ENCODE measurements around the gene CHD3.

The CHD3 gene
- total RNA-seq, result 553 to 577 reads per million in 2 donors

- peak in 3 of 5 experiments; percentile 39 to 58 (median 46) for DNase-seq
Observed at GRCh38 chr17:7888184-7888920, at the start of gene CHD3. CHD3 (plus strand) TSS chr17:7888789; CDS start chr17:7889001, 212 bp downstream.

DNA sequence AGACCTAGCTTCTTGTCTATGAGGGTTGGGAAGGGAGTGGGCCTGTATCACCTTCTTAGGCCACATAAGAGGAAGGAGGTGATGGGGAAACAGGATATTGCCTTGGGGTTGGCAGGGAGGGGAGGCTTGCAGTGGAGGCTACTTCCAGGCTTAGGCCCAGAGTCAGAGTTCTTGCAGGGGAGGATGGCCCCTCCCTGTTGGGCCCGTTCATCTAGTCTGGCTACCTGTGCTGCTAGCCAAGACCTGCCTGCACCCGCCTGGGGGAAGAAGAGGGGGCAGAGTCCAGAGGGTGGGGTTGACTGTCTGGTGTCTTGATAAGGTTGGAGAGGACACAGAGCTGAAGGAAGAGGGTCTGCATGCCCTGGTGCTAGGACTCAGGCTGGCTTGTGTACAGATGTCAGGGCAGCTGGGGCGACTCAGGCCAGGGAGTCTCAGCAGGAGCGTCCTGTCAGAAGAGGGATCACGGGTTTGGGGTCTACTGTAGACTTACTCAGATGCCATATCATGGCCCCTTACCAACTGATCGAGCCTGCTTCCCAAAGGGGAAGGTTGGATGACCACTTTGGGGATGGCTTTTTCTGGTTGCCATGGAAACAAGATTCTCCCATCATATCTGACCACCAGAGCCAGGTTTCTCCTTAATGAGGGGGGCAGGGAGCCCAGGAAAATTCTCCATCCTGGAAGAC lies 49.3 kb upstream of the CHD3 start:
- no peak for DNase-seq

DNA sequence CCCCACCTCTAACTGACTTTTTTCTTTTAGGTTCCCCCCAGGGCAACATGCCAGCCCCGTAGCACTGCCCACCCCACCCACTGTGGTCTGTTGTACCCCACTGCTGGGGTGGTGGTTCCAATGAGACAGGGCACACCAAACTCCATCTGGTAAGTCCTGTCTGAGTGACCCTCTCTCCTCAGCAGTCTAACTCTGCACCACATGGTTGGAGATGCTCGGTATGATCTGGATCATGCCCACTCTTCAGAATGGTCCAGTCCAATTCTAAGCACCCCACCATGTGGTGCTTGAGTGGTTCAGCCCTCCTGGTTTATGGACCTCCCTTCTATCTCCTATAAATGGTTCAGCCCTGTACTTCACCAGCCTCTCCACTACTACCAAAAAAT lies 48.7 kb upstream of the CHD3 start:
- peak in 1 of 5 experiments; percentile 65 for DNase-seq

DNA sequence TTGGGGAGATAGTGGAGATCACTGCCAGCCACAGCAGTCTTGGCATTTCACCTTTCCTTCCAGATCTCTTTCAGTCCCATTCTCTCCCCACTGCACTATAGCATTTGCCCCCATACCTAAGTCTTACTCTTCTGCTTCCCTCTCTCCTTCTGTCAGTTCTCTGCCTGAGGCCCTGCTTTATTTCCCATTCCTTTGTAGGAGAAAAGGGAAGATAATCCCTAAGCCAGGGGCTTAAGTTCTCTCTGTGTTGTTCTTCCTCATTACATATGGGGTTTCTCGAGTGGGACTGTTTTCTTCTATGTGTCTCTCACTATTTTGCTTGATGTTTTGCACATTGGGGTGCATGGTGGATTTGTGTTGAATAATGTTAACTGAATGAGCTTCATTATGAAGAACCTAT lies 48.1 kb upstream of the CHD3 start:
- no peak for DNase-seq

- DNase-seq, result no peak
Observed at GRCh38 chr17:7840875-7841274, 47.7 kb upstream of the CHD3 start.

DNA sequence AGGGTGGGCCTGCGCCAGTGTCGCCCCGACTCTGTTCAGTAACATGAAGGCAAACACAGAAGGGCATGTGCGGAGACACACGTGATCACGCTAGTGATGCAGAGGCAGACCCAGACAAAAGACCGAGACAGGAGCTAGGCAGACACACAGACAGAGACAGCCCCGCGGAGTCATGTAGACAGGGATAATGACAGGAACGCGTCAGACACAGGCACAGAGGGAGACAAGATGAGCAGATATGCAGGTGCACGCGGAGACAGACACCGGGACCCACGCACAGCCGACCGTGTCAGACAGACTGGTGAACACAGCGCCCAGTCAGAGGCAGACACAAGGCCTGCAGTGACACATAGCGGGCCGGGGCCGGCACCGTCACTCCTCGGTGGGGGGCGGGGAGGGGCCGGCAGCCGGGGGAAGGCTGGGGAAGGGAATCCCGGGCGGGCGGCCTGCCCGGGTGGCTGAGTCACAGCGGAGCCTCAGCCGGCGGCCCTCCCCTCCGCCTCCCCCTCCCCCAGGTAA lies 47.1 kb upstream of the CHD3 start:
- peak; percentile 65 to 97 (median 86) for DNase-seq

DNA sequence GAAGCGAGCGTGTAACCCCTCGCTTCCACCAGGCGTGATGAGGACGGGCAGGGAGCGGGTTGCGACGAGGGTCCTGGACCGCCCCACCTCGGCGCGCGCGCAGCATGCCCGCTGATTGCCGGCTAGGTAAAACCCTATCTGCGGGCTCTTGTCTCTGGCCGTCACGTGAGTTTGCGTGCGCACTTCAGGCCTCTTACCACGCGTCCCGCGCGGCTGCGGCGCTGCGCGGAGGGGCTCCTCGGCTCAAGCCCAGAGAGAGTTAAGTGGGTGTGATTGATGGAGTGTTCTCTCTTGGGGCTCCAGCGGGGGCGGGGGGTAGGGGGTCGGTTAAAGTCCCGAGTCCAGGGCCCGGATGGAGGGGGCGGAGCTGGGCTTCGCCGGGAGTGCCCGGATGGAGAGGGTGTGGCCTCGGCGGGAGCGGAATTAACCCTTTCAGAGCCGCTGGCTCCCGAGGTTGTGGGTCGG lies 46.6 kb upstream of the CHD3 start:
- peak; percentile 69 to 81 (median 78) for DNase-seq

DNA sequence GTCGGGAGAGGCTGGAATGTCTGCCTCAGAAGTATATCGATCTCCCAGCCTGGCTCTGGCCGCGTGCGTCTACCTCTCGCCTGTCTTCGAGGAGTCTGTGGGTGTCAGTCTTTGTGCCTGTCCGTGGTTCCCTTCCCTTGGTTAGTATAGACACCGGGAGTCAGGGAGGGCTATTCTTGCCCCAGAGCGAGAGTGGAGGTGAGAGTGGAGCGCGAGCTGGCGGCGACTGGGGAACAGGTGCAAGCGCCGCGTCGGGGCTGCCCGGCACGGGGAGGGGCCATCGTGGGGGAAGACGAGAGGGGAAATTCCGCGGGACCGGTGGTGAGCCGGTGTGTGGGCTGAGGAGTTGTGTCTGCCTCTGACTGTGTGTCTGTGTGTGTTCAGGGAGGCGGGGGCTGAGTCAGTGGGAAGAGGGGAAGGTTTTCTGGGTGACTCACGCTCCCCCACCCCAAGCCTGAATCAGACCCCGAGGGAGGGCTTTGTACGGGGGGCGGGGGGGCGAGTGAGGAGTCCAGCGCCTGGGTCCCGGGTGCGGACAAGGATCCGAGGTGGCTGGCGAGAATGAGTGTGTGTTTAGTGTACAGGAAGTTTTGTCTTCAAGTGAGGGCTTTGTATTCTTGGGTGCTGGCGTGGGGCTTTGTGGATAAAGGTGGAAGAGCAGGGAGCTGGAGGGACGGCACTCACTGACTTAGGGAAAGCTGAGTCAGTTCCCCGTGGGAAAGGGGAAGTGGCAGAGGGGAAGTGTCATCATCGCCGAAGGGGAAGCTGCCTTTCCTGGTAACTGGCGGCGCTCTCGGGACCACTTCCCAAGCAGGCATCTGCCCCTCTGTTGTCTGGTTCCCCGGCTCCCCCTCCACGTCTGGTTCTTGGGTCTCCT lies 46.0 kb upstream of the CHD3 start:
- DNase-seq, result peak; percentile 84 to 99 (median 96)

GRCh38 chr17:7843257-7843535 lies 45.4 kb upstream of the CHD3 start:
- no peak for DNase-seq

GRCh38 chr17:7843536-7844291 lies 44.9 kb upstream of the CHD3 start:
- peak; percentile 83 to 94 (median 91) for DNase-seq

DNA sequence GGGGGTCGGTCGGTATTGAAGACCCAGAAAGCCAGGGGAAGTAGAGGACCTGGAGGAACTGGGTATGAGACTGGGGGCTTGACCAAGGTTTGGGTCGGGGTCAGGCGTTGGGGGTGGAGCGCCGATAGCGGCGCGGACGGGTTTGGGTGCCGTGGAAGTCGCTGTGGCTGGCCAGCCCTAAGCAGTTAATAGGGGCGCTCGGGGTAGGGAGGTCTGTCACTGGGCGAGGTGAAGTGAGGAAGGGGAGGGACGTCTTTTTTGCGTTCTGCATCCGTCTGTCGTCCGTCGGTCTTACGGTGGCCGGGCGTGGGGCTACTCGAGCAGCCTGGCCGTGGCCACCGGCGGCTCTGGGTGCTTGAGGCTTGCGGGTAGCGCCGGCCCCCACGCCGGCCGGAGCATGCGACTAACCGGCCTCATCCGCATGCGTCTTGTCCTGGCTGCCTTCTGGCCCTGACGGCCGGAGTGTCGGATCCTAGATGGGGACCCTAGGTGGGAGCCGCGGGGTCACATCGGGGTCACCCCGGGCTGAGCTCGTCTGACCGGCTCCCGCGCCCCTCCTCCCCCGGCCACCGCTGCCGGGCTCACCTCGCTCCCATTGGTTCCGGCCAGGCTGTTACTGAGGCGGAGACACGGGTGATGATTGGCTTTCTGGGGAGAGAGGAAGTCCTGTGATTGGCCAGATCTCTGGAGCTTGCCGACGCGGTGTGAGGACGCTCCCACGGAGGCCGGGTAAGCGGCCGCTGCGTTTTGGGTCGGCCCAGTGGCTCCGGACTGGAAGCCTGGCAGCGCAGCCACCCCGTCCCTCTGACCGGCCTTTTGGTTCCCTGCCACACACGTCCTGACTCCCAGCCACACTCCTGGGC lies 44.1 kb upstream of the CHD3 start:
- peak; percentile 50 to 92 (median 78) for DNase-seq

DNA sequence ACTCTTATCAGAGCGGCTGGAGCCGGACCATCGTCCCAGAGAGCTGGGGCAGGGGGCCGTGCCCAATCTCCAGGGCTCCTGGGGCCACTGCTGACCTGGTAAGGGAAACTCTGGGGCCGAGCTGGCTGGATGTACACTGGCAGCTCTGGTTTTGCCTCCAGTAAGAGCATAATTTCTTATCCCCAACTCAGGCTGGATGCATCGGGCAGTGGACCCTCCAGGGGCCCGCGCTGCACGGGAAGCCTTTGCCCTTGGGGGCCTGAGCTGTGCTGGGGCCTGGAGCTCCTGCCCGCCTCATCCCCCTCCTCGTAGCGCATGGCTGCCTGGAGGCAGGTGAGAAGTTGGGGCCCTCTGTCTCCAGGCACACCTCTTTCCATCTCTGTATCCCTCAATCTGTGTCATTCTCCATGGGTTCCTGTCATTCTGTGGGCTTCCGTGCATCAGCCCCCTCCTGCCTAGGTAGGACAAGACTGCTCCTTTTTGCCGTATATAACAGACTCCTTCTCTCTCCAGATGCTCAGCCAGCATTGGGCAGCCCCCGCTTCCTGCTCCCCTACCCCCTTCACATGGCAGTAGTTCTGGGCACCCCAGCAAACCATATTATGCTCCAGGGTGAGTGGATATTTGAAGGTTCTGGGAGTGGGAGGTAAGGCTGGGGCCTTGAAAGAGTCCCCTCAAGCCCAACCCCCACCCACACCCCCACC lies 43.1 kb upstream of the CHD3 start:
- DNase-seq, result no peak

DNA sequence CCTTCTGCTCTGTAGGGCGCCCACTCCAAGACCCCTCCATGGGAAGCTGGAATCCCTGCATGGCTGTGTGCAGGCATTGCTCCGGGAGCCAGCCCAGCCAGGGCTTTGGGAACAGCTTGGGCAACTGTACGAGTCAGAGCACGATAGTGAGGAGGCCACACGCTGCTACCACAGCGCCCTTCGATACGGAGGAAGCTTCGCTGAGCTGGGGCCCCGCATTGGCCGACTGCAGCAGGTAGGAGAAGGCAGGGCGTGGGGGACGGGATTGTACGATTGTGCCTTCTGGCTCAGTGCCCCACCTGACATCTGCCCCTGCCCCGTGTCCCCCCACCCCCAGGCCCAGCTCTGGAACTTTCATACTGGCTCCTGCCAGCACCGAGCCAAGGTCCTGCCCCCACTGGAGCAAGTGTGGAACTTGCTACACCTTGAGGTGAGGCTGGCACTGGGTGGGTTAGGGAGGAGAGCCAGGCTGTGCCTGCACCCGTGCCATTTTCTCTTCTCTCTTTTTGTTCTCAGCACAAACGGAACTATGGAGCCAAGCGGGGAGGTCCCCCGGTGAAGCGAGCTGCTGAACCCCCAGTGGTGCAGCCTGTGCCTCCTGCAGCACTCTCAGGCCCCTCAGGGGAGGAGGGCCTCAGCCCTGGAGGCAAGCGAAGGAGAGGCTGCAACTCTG lies 42.4 kb upstream of the CHD3 start:
- peak in 1 of 5 experiments; percentile 7 for DNase-seq

DNA sequence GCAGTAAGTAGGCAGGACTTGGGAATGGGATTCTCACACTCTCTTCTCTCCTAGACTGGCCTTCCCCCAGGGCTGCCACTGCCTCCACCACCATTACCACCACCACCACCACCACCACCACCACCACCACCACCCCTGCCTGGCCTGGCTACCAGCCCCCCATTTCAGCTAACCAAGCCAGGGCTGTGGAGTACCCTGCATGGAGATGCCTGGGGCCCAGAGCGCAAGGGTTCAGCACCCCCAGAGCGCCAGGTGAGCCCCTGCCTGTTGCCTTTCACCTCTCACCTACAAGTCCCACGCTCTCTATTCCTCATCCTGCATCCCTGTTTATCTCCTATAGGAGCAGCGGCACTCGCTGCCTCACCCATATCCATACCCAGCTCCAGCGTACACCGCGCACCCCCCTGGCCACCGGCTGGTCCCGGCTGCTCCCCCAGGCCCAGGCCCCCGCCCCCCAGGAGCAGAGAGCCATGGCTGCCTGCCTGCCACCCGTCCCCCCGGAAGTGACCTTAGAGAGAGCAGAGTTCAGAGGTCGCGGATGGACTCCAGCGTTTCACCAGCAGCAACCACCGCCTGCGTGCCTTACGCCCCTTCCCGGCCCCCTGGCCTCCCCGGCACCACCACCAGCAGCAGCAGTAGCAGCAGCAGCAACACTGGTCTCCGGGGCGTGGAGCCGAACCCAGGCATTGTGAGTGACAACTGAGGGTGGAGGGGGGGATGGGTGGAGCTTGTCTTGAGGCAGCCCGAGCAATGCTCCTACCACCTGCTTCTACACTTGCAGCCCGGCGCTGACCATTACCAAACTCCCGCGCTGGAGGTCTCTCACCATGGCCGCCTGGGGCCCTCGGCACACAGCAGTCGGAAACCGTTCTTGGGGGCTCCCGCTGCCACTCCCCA lies 41.6 kb upstream of the CHD3 start:
- DNase-seq, result peak in 1 of 5 experiments; percentile 4

DNA sequence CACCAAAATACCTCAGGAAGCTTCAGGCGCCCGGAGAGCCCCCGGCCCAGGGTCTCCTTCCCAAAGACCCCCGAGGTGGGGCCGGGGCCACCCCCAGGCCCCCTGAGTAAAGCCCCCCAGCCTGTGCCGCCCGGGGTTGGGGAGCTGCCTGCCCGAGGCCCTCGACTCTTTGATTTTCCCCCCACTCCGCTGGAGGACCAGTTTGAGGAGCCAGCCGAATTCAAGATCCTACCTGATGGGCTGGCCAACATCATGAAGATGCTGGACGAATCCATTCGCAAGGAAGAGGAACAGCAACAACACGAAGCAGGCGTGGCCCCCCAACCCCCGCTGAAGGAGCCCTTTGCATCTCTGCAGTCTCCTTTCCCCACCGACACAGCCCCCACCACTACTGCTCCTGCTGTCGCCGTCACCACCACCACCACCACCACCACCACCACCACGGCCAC lies 40.4 kb upstream of the CHD3 start:
- DNase-seq, result peak in 1 of 5 experiments; percentile 4

DNA sequence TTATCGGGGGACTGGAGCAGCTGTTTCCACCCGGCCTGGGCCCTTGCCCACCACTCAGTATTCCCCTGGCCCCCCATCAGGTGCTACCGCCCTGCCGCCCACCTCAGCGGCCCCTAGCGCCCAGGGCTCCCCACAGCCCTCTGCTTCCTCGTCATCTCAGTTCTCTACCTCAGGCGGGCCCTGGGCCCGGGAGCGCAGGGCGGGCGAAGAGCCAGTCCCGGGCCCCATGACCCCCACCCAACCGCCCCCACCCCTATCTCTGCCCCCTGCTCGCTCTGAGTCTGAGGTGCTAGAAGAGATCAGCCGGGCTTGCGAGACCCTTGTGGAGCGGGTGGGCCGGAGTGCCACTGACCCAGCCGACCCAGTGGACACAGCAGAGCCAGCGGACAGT lies 39.9 kb upstream of the CHD3 start:
- DNase-seq, result no peak

- DNase-seq, result peak in 1 of 5 experiments; percentile 7
Observed at GRCh38 chr17:7849130-7849750, 39.3 kb upstream of the CHD3 start.

Data from T-helper 2 cell (primary cell).